CD14-positive monocyte (primary cell): Measurements from ENCODE around the gene RCBTB1. TPM values are rescaled to one million over a fixed set of nuclear protein-coding genes. Genes with fewer than 3 reads are reported as not detected.

Experiments
- DNase-seq, 3 donors: peaks; one replicate each; pipeline ENCODE4 v3.0.0-alpha.2; 2011 to 2022
- H2AFZ ChIP-seq: 2 replicates; pipeline ENCODE4 v1.6.0; 2012; ENCODE audit warnings: mild to moderate bottlenecking, low read depth, low read length, inconsistent platforms; ENCODE audit not compliant: insufficient read depth, poor library complexity, severe bottlenecking
- H3K27ac ChIP-seq, 2 donors: 1 replicate in 1 of 2; 2 replicates in 1 of 2; pipeline ENCODE4 v1.5.1; 2012 to 2013; ENCODE audit warnings: low read length in 2 of 2, control low read depth in 1 of 2, inconsistent platforms in 1 of 2, low read depth in 1 of 2, mild to moderate bottlenecking in 1 of 2
- H3K27me3 ChIP-seq, 2 donors: one replicate each; pipeline versions ENCODE4 v1.6.0 to v1.6.1; 2011 to 2013; ENCODE audit warnings: low read length in 2 of 2; ENCODE audit not compliant: control insufficient read depth in 2 of 2, insufficient read depth in 2 of 2
- H3K36me3 ChIP-seq, 2 donors: replicated peaks in 1 of 2; 1 replicate in 1 of 2; 2 replicates in 1 of 2; pipeline versions ENCODE4 v1.5.1 to v1.6.1; 2012 to 2013; ENCODE audit warnings: low read length in 2 of 2, control low read depth in 1 of 2, inconsistent platforms in 1 of 2, mild to moderate bottlenecking in 1 of 2; ENCODE audit not compliant: insufficient read depth in 2 of 2, control insufficient read depth in 1 of 2
- H3K4me1 ChIP-seq, 2 donors: 1 replicate in 1 of 2; 2 replicates in 1 of 2; pipeline versions ENCODE4 v1.5.1 to v1.6.1; 2012 to 2013; ENCODE audit warnings: low read length in 2 of 2, control low read depth in 1 of 2, inconsistent platforms in 1 of 2, mild to moderate bottlenecking in 1 of 2, moderate library complexity in 1 of 2; ENCODE audit not compliant: insufficient read depth in 2 of 2, control insufficient read depth in 1 of 2
- H3K4me2 ChIP-seq: replicated peaks from 2 replicates; pipeline ENCODE3; 2012; ENCODE audit warnings: low read length, moderate library complexity, mild to moderate bottlenecking; ENCODE audit not compliant: poor library complexity, severe bottlenecking; ENCODE audit errors: extremely low read depth
- H3K4me3 ChIP-seq, 3 experiments: fragments of 200-600 bp in 1 of 3; sonication (generic) in 1 of 3; replicated peaks in 1 of 3; 1 replicate in 2 of 3; 2 replicates in 1 of 3; pipeline ENCODE4 v1.5.1; 2011 to 2013; ENCODE audit warnings: low read length in 3 of 3, mild to moderate bottlenecking in 3 of 3, control low read depth in 2 of 3, low read depth in 2 of 3, inconsistent platforms in 1 of 3, moderate library complexity in 1 of 3
- H3K79me2 ChIP-seq: 2 replicates; pipeline ENCODE4 v1.6.0; 2012; ENCODE audit warnings: mild to moderate bottlenecking, control low read depth, inconsistent platforms, low read length, moderate library complexity; ENCODE audit not compliant: insufficient read depth
- H3K9ac ChIP-seq: 2 replicates; pipeline ENCODE4 v1.6.0; 2017; ENCODE audit warnings: low read length, mild to moderate bottlenecking; ENCODE audit not compliant: insufficient read depth, poor library complexity, severe bottlenecking
- H3K9me3 ChIP-seq, 2 donors: replicated peaks in 1 of 2; 1 replicate in 1 of 2; 2 replicates in 1 of 2; pipeline versions ENCODE4 v1.5.1 to v1.6.1; 2012 to 2013; ENCODE audit warnings: low read length in 2 of 2, control low read depth in 1 of 2; ENCODE audit not compliant: control insufficient read depth in 1 of 2, insufficient read depth in 1 of 2
- H4K20me1 ChIP-seq: 2 replicates; pipeline ENCODE4 v1.6.0; 2012; ENCODE audit warnings: mild to moderate bottlenecking, low read length, control low read depth, moderate library complexity; ENCODE audit not compliant: insufficient read depth
- H3K27ac Mint-ChIP-seq, 7 donors: one replicate each; pipeline ENCODE4 v1.8.0; 2020; ENCODE audit warnings: mild to moderate bottlenecking in 7 of 7, mixed read lengths in 7 of 7, moderate library complexity in 6 of 7, inconsistent platforms in 2 of 7
- H3K27me3 Mint-ChIP-seq, 3 donors: one replicate each; pipeline ENCODE4 v1.8.0; 2021 to 2022; ENCODE audit warnings: low read depth in 3 of 3, mild to moderate bottlenecking in 3 of 3, mixed read lengths in 3 of 3, moderate library complexity in 3 of 3, inconsistent platforms in 1 of 3
- H3K36me3 Mint-ChIP-seq, 2 donors: one replicate each; pipeline ENCODE4 v1.8.0; 2020; ENCODE audit warnings: mixed read lengths in 2 of 2, inconsistent platforms in 1 of 2, mild to moderate bottlenecking in 1 of 2
- H3K4me1 Mint-ChIP-seq: one replicate; pipeline ENCODE4 v1.8.0; 2020; ENCODE audit warnings: mild to moderate bottlenecking, mixed read lengths
- H3K4me3 Mint-ChIP-seq, 2 donors: one replicate each; pipeline ENCODE4 v1.8.0; 2020; ENCODE audit warnings: mild to moderate bottlenecking in 2 of 2, mixed read lengths in 2 of 2, moderate library complexity in 1 of 2
- H3K9me3 Mint-ChIP-seq, 7 donors: one replicate each; pipeline ENCODE4 v1.8.0; 2020 to 2022; ENCODE audit warnings: mixed read lengths in 7 of 7, mild to moderate bottlenecking in 6 of 7, moderate library complexity in 6 of 7, inconsistent platforms in 2 of 7
- WGBS: methylation state at CpG from one replicate; pipeline ENCODE4 v1.1.5; 2013; ENCODE audit warnings: missing lambda C conversion rate; ENCODE audit not compliant: insufficient coverage; 5-methylcytosine and 5-hydroxymethylcytosine counted together
- intact Hi-C, 2 donors: fragments of 100-400 bp; cut with micrococcal nuclease; formaldehyde crosslinking; loops; one replicate each; pipeline versions ENCODE4 v1.15.0 to v1.15.1; 2023
- polyA plus RNA-seq, 3 donors: library from polyadenylated mRNA; depleted of rRNA in 1 of 3; unstranded in 2 of 3; stranded (reverse) in 1 of 3; fragments of 300-500 nt in 2 of 3; fragments of >200 nt in 1 of 3; fragmentation: Illumina TruSeq in 2 of 3; gene quantifications; 1 replicate in 2 of 3; 2 replicates in 1 of 3; pipeline ENCODE4 v1.2.3, GENCODE V29; 2012 to 2021
- TF ChIP-seq, protein P1 (sequence below): fragments of 200-600 bp; IDR thresholded peaks from one replicate; pipeline ENCODE4 v1.8.0; 2022; ENCODE audit warnings: antibody characterized with exemption, mild to moderate bottlenecking

The RCBTB1 gene
- polyA plus RNA-seq, 3 donors = 9.8 to 19.4 (median 13.2) TPM

DNA sequence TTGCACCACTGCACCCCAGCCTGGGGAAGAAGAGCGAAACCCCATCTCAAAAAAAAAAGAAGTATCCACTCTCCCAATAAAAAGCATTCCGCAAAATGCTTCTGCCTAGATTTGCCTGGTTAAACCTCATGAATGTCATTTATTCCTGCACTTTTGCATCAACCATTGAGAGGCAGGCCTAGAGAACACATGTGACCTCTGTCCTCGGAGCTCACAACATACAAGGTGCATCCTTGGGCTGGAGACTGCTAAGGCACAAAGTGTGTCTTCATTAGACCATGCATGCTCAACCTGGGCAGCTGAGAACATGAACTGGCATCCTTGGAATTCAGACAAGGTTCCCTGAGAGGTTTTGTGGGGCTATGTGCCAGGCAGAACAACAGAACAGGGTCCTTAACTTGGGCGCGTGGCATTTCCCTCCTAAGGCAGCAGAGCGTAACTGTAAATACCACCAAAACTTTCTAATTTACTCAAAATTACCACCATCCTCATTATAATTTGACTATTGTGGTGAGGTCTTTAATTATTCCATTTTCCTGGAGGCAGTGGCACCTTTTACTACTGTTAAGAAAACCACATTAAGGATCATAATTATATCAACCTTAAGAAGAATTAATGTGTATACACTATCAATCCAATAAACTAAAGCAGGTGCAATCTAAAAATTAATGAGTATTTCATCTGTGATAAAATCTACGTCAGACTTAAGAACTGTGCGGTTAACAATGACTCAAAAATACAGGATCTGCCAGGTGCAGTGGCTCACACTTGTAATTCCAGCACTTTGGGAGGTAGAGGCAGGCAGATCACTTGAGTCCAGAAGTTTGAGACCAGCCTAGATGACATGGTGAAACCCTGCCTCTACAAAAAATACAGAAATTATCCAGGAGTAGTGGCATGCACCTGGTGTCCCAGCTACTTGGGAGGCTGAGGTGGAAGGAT, 13.8 kb downstream of the RCBTB1 start:
- Histone ChIP-seq H3K4me3 (no peak overlapping the region), H4K20me1 (no peaks in the 10 kb centered on the region), H3K4me2 (no peak overlapping the region), H3K9me3 (no peaks in the 10 kb centered on the region), H3K4me1 (no peaks in the 10 kb centered on the region), H3K27ac (no peak overlapping the region), H3K27me3 (no peaks in the 10 kb centered on the region), H2AFZ (no peak overlapping the region), H3K36me3 (peaks cover 2 to 15% of the 10 kb centered on the region in 2 donors), H3K9ac (no peak overlapping the region), H3K79me2 (no peaks in the 10 kb centered on the region)
- Mint-ChIP-seq H3K4me3 (no peak overlapping the region), H3K27me3 (no peaks in the 10 kb centered on the region), H3K36me3 (peaks cover 8 to 27% of the 10 kb centered on the region in 2 donors), H3K4me1 (peaks cover 5% of the 10 kb centered on the region), H3K9me3 (peaks cover 0 to 2% (median 0%) of the 10 kb centered on the region in 7 donors), H3K27ac (no peak overlapping the region)
- 88% methylated on average over 2 of the region's 8 CpGs for WGBS
- no peak for DNase-seq
- TF ChIP-seq, protein P1, sequence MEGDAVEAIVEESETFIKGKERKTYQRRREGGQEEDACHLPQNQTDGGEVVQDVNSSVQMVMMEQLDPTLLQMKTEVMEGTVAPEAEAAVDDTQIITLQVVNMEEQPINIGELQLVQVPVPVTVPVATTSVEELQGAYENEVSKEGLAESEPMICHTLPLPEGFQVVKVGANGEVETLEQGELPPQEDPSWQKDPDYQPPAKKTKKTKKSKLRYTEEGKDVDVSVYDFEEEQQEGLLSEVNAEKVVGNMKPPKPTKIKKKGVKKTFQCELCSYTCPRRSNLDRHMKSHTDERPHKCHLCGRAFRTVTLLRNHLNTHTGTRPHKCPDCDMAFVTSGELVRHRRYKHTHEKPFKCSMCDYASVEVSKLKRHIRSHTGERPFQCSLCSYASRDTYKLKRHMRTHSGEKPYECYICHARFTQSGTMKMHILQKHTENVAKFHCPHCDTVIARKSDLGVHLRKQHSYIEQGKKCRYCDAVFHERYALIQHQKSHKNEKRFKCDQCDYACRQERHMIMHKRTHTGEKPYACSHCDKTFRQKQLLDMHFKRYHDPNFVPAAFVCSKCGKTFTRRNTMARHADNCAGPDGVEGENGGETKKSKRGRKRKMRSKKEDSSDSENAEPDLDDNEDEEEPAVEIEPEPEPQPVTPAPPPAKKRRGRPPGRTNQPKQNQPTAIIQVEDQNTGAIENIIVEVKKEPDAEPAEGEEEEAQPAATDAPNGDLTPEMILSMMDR = no peak
- intact Hi-C loops = no loop called here

DNA sequence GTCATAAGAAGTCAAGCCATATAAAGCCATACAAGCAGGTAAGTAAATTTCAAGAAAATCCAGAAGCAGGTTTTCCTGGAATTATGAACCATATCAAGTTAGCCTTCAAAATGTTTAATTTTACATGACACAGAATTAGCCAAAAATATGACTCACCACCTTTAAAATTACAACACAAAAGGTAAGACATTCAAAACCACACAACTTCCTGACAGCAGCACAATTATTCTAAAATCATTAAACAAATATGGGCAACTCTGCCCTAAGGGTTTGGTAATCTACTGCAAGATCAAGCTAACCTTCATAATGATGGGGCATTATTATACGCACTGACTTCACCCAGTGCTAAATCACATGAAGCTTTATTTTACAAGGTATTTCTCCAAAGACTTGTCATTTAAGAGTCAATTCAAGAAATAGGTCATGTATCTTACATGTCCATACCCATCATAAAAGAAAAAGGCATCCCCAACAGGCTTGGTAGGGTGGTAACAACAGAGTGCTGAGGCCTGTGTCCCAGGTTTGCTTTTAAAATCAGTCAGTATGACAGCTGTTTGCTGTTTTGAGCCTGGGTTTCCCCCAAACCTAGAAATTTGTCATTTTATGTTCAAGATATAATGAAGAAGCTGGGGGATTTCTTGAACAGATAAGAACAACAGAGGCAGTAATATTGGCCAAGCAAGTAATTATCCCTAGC, 15.2 kb downstream of the RCBTB1 start:
- H3K27ac ChIP-seq = no peak overlapping the region
- H3K27ac Mint-ChIP-seq = no peak overlapping the region
- H4K20me1 ChIP-seq = no peaks in the 10 kb centered on the region

More for the DNA sequence above, 15.2 kb downstream of the RCBTB1 start:
- no peak overlapping the region for H3K4me3 Mint-ChIP-seq
- no peaks in the 10 kb centered on the region for H3K4me1 ChIP-seq
- no peak for DNase-seq
- no peak overlapping the region for H3K4me3 ChIP-seq
- TF ChIP-seq, protein P1 = no peak
- peaks cover 5% of the 10 kb centered on the region for H3K4me1 Mint-ChIP-seq
- WGBS = no CpG with 5 or more reads among the region's 1 CpG
- H3K9me3 ChIP-seq = no peaks in the 10 kb centered on the region
- no peaks in the 10 kb centered on the region for H3K27me3 ChIP-seq
- no peak overlapping the region for H3K4me2 ChIP-seq
- H2AFZ ChIP-seq = no peak overlapping the region
- H3K36me3 Mint-ChIP-seq = peaks cover 12 to 36% of the 10 kb centered on the region in 2 donors
- H3K9me3 Mint-ChIP-seq = peaks cover 0 to 4% (median 0%) of the 10 kb centered on the region in 7 donors
- peaks cover 7 to 19% of the 10 kb centered on the region in 2 donors for H3K36me3 ChIP-seq
- no peak overlapping the region for H3K9ac ChIP-seq
- H3K79me2 ChIP-seq = no peaks in the 10 kb centered on the region
- intact Hi-C loops = no loop called here
- H3K27me3 Mint-ChIP-seq = no peaks in the 10 kb centered on the region
